Hepatocyte (in vitro differentiated cells): Measurements from ENCODE around the gene LRRC4C. TPM values are rescaled to one million over a fixed set of nuclear protein-coding genes. Genes with fewer than 3 reads are reported as not detected.

Source experiments
- DNase-seq: peaks from one replicate; pipeline ENCODE4 v3.0.0-alpha.2; 2016; ENCODE audit warnings: low spot score
- H2AFZ ChIP-seq: fragments of 200-600 bp; sonication (generic); 2 replicates; pipeline ENCODE4 v1.6.0; 2016; ENCODE audit warnings: antibody characterized with exemption, mild to moderate bottlenecking
- H3K27ac ChIP-seq: fragments of 200-600 bp; sonication (generic); 2 replicates; pipeline ENCODE4 v1.5.1; 2016; ENCODE audit warnings: mild to moderate bottlenecking
- H3K27me3 ChIP-seq: fragments of 200-600 bp; sonication (generic); 2 replicates; pipeline ENCODE4 v1.6.1; 2016
- H3K36me3 ChIP-seq: fragments of 200-600 bp; sonication (generic); replicated peaks from 2 replicates; pipeline ENCODE4 v1.5.1; 2016; ENCODE audit warnings: low read depth; ENCODE audit not compliant: insufficient read depth
- H3K4me1 ChIP-seq: fragments of 200-600 bp; sonication (generic); 2 replicates; pipeline ENCODE4 v1.5.1; 2016; ENCODE audit warnings: mild to moderate bottlenecking, moderate library complexity; ENCODE audit not compliant: insufficient read depth
- H3K4me2 ChIP-seq: fragments of 200-600 bp; sonication (generic); 2 replicates; pipeline ENCODE4 v1.6.0; 2016
- H3K4me3 ChIP-seq: fragments of 200-600 bp; sonication (generic); 2 replicates; pipeline ENCODE4 v1.5.1; 2016; ENCODE audit warnings: mild to moderate bottlenecking
- H3K79me2 ChIP-seq: fragments of 200-600 bp; sonication (generic); 2 replicates; pipeline ENCODE4 v1.6.0; 2017; ENCODE audit warnings: mild to moderate bottlenecking
- H3K9me2 ChIP-seq: fragments of 200-600 bp; sonication (generic); replicated peaks from 2 replicates; pipeline ENCODE4 v1.6.0; 2017; ENCODE audit warnings: mild to moderate bottlenecking; ENCODE audit not compliant: insufficient read depth
- H3K9me3 ChIP-seq: fragments of 200-600 bp; sonication (generic); 2 replicates; pipeline ENCODE4 v1.5.1; 2016; ENCODE audit warnings: low read depth, mild to moderate bottlenecking
- H4K20me1 ChIP-seq: fragments of 200-600 bp; sonication (generic); 2 replicates; pipeline ENCODE4 v1.6.0; 2016; ENCODE audit warnings: mild to moderate bottlenecking; ENCODE audit not compliant: insufficient read depth, poor library complexity, severe bottlenecking
- EZH2 ChIP-seq: fragments of 200-600 bp; sonication (generic); IDR thresholded peaks from 2 replicates; pipeline ENCODE4 v1.6.1; 2016; ENCODE audit warnings: antibody characterized with exemption, mild to moderate bottlenecking, borderline replicate concordance
- EZH2phosphoT487 ChIP-seq: fragments of 200-600 bp; sonication (generic); IDR thresholded peaks from one replicate; pipeline ENCODE4 v1.6.1; 2018; ENCODE audit warnings: antibody characterized with exemption, mild to moderate bottlenecking, low read depth, moderate library complexity; ENCODE audit not compliant: unreplicated experiment, severe bottlenecking
- WGBS: methylation state at CpG from one replicate; pipeline ENCODE4 v1.1.6; 2016; ENCODE audit warnings: low lambda C conversion rate; ENCODE audit errors: missing lambda C conversion rate; 5-methylcytosine and 5-hydroxymethylcytosine counted together
- polyA plus RNA-seq: library from polyadenylated mRNA; unstranded; fragments of >200 nt; fragmentation: Nextera tagmentation; extraction: Ambion mirVana; gene quantifications from 2 replicates; pipeline ENCODE4 v1.2.1, GENCODE V29; 2016
- total RNA-seq: library from RNA; depleted of rRNA; stranded (reverse); fragments of >200 nt; gene quantifications from 2 replicates; pipeline ENCODE4 v1.2.3, GENCODE V29; 2014
- TF ChIP-seq, protein P1 (sequence below): fragments of 200-600 bp; sonication (generic); IDR thresholded peaks from 2 replicates; pipeline ENCODE4 v1.5.1; 2016; ENCODE audit warnings: antibody characterized with exemption, mild to moderate bottlenecking; ENCODE audit not compliant: poor library complexity

Gene LRRC4C
- total and polyA plus RNA-seq, 2 experiments from 2014 or later, result 1.1 to 3.1 TPM

GRCh38 chr11:40328890-40329614, 1130.4 kb downstream of the LRRC4C start:
- Histone ChIP-seq H3K4me1 (no peaks in the 10 kb centered on the region), H3K79me2 (no peaks in the 10 kb centered on the region), H3K36me3 (no peaks in the 10 kb centered on the region), H3K9me2 (no peaks in the 10 kb centered on the region), H2AFZ (no peak overlapping the region), H3K4me2 (peak overlapping the region; percentile 36), H3K9me3 (no peaks in the 10 kb centered on the region), H3K4me3 (no peak overlapping the region), H3K27me3 (no peaks in the 10 kb centered on the region), H3K27ac (peak overlapping the region; percentile 77), H4K20me1 (no peaks in the 10 kb centered on the region)
- WGBS, result 12% methylated on average over 5 of the region's 5 CpGs
- peak; percentile 95 for DNase-seq
- no peak for TF ChIP-seq EZH2
- no peak for TF ChIP-seq EZH2phosphoT487
- TF ChIP-seq, protein P1, sequence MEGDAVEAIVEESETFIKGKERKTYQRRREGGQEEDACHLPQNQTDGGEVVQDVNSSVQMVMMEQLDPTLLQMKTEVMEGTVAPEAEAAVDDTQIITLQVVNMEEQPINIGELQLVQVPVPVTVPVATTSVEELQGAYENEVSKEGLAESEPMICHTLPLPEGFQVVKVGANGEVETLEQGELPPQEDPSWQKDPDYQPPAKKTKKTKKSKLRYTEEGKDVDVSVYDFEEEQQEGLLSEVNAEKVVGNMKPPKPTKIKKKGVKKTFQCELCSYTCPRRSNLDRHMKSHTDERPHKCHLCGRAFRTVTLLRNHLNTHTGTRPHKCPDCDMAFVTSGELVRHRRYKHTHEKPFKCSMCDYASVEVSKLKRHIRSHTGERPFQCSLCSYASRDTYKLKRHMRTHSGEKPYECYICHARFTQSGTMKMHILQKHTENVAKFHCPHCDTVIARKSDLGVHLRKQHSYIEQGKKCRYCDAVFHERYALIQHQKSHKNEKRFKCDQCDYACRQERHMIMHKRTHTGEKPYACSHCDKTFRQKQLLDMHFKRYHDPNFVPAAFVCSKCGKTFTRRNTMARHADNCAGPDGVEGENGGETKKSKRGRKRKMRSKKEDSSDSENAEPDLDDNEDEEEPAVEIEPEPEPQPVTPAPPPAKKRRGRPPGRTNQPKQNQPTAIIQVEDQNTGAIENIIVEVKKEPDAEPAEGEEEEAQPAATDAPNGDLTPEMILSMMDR, result no peak

- Histone ChIP-seq H3K36me3 (no peaks in the 10 kb centered on the region), H2AFZ (no peak overlapping the region), H3K9me2 (no peaks in the 10 kb centered on the region), H3K4me1 (no peaks in the 10 kb centered on the region), H3K4me3 (no peak overlapping the region), H3K79me2 (no peaks in the 10 kb centered on the region), H3K9me3 (no peaks in the 10 kb centered on the region), H3K27me3 (no peaks in the 10 kb centered on the region), H4K20me1 (no peaks in the 10 kb centered on the region), H3K4me2 (no peak overlapping the region), H3K27ac (no peak overlapping the region)
- no peak for DNase-seq
- WGBS, result 90% methylated on average over 3 of the region's 3 CpGs
- TF ChIP-seq EZH2 (no peak), EZH2phosphoT487 (no peak)
- TF ChIP-seq, protein P1, result no peak
Observed at GRCh38 chr11:40323241-40323640, 1136.2 kb downstream of the LRRC4C start.

GRCh38 chr11:40321537-40321936, 1137.9 kb downstream of the LRRC4C start:
- no peak overlapping the region for H3K27ac ChIP-seq
- 84% methylated on average over 1 of the region's 1 CpG for WGBS
- H4K20me1 ChIP-seq, result no peaks in the 10 kb centered on the region
- no peak overlapping the region for H2AFZ ChIP-seq
- no peak for DNase-seq
- TF ChIP-seq EZH2 (no peak), EZH2phosphoT487 (no peak)
- TF ChIP-seq, protein P1, result no peak
- no peak overlapping the region for H3K4me2 ChIP-seq
- no peaks in the 10 kb centered on the region for H3K79me2 ChIP-seq
- H3K36me3 ChIP-seq, result no peaks in the 10 kb centered on the region
- H3K9me3 ChIP-seq, result no peaks in the 10 kb centered on the region
- no peaks in the 10 kb centered on the region for H3K4me1 ChIP-seq
- no peaks in the 10 kb centered on the region for H3K27me3 ChIP-seq
- no peaks in the 10 kb centered on the region for H3K9me2 ChIP-seq
- H3K4me3 ChIP-seq, result no peak overlapping the region
